CD4-positive, alpha-beta memory T cell (primary cell): ENCODE data around the gene ARF1. TPM values are rescaled to one million over a fixed set of nuclear protein-coding genes. Genes with fewer than 3 reads are reported as not detected.

Experiments
- CTCF ChIA-PET: fragments of 350-600 bp; sonication (Branson Sonifier 250); formaldehyde crosslinking; loops from one replicate; lab custom pipeline; 2021; ENCODE audit warnings: inconsistent platforms; ENCODE audit not compliant: partially characterized antibody; lab: Charles Lee
- POLR2A ChIA-PET: fragments of 350-600 bp; sonication (Branson Sonifier 250); formaldehyde crosslinking; loops from one replicate; lab custom pipeline; 2021; ENCODE audit not compliant: partially characterized antibody; lab: Charles Lee
- DNase-seq, 5 donors: peaks; one replicate each; pipeline versions ENCODE4 v3.0.0 to v3.0.0-alpha.2; 2020 to 2022; ENCODE audit warnings: mixed read lengths in 1 of 5
- H3K27ac ChIP-seq: one replicate; pipeline ENCODE4 v1.7.0; 2013; ENCODE audit warnings: low read depth, low read length
- H3K27me3 ChIP-seq: 2 replicates; pipeline ENCODE4 v1.7.0; 2013; ENCODE audit warnings: mild to moderate bottlenecking, low read length, moderate library complexity; ENCODE audit not compliant: insufficient read depth
- H3K36me3 ChIP-seq: 2 replicates; pipeline ENCODE4 v1.7.0; 2013; ENCODE audit warnings: mild to moderate bottlenecking, low read length, moderate library complexity; ENCODE audit not compliant: insufficient read depth
- H3K4me1 ChIP-seq: 2 replicates; pipeline ENCODE4 v1.7.0; 2013; ENCODE audit warnings: mild to moderate bottlenecking, low read length, moderate library complexity; ENCODE audit not compliant: insufficient read depth
- H3K4me3 ChIP-seq, 2 donors: one replicate each; pipeline ENCODE4 v1.7.0; 2013; ENCODE audit warnings: low read length in 2 of 2, mild to moderate bottlenecking in 1 of 2
- H3K9me3 ChIP-seq, 2 donors: one replicate each; pipeline ENCODE4 v1.7.0; 2013; ENCODE audit warnings: low read length in 2 of 2, control low read depth in 1 of 2; ENCODE audit not compliant: control insufficient read depth in 1 of 2
- H3K27ac Mint-ChIP-seq, 7 donors: one replicate each; pipeline ENCODE4 v1.8.0; 2020 to 2021; ENCODE audit warnings: mixed read lengths in 7 of 7, mild to moderate bottlenecking in 6 of 7, inconsistent platforms in 3 of 7, moderate library complexity in 3 of 7
- H3K27me3 Mint-ChIP-seq, 2 donors: one replicate each; pipeline ENCODE4 v1.8.0; 2020 to 2021; ENCODE audit warnings: mixed read lengths in 2 of 2
- H3K36me3 Mint-ChIP-seq, 2 donors: one replicate each; pipeline ENCODE4 v1.8.0; 2020 to 2021; ENCODE audit warnings: mixed read lengths in 2 of 2, inconsistent platforms in 1 of 2, mild to moderate bottlenecking in 1 of 2
- H3K4me1 Mint-ChIP-seq, 4 donors: one replicate each; pipeline ENCODE4 v1.8.0; 2020 to 2021; ENCODE audit warnings: mixed read lengths in 4 of 4, mild to moderate bottlenecking in 1 of 4
- H3K4me3 Mint-ChIP-seq, 8 donors: one replicate each; pipeline ENCODE4 v1.8.0; 2020 to 2021; ENCODE audit warnings: mixed read lengths in 8 of 8, mild to moderate bottlenecking in 7 of 8, moderate library complexity in 6 of 8, inconsistent platforms in 3 of 8
- H3K9me3 Mint-ChIP-seq, 8 donors: one replicate each; pipeline ENCODE4 v1.8.0; 2020 to 2021; ENCODE audit warnings: mixed read lengths in 8 of 8, mild to moderate bottlenecking in 5 of 8, inconsistent platforms in 3 of 8, moderate library complexity in 1 of 8
- intact Hi-C: fragments of 100-400 bp; cut with micrococcal nuclease; formaldehyde crosslinking; loops from one replicate; pipeline ENCODE4 v1.15.1; 2023
- polyA plus RNA-seq, 2 donors: library from polyadenylated mRNA; unstranded; fragments of 300-500 nt; fragmentation: Illumina TruSeq; gene quantifications; one replicate each; pipeline ENCODE4 v1.2.3, GENCODE V29; 2021
- total RNA-seq, 2 experiments: library from RNA; stranded (reverse); gene quantifications; one replicate each; pipeline ENCODE4 v1.2.3, GENCODE V29; 2021

The ARF1 gene
- total and polyA plus RNA-seq, 4 experiments from 2014 or later = 265 to 600 (median 382) TPM

GRCh38 chr1:228143480-228144192 is 61.1 kb downstream of the ARF1 start:
- Histone ChIP-seq H3K27ac (no peak overlapping the region), H3K27me3 (no peaks in the 10 kb centered on the region), H3K4me1 (peaks cover 52% of the 10 kb centered on the region), H3K36me3 (peaks cover 35% of the 10 kb centered on the region), H3K4me3 (no peak overlapping the region), H3K9me3 (no peaks in the 10 kb centered on the region)
- peak overlapping the region; percentile 25 to 91 (median 74) for H3K27ac Mint-ChIP-seq
- H3K36me3 Mint-ChIP-seq = peaks cover 0 to 30% of the 10 kb centered on the region in 2 donors
- peak overlapping the region in 7 of 8 donors; percentile 43 to 97 (median 68) for H3K4me3 Mint-ChIP-seq
- no peaks in the 10 kb centered on the region for H3K27me3 Mint-ChIP-seq
- intact Hi-C loops = no loop called here
- DNase-seq = no peak
- H3K4me1 Mint-ChIP-seq = peaks cover 14 to 52% (median 35%) of the 10 kb centered on the region in 4 donors
- CTCF ChIA-PET = interaction anchor here (1.3 kb wide), 2 partner anchors 22 kb away, joined by 5 to 6 read pairs; partner anchors contain the start of gene IBA57
- no peaks in the 10 kb centered on the region for H3K9me3 Mint-ChIP-seq
- POLR2A ChIA-PET = interaction anchor here (0.6 to 5.3 kb wide), 5 partner anchors 8 to 63 kb away, joined by 3 to 127 read pairs (median 4); partner anchors contain the start of gene IBA57

DNA sequence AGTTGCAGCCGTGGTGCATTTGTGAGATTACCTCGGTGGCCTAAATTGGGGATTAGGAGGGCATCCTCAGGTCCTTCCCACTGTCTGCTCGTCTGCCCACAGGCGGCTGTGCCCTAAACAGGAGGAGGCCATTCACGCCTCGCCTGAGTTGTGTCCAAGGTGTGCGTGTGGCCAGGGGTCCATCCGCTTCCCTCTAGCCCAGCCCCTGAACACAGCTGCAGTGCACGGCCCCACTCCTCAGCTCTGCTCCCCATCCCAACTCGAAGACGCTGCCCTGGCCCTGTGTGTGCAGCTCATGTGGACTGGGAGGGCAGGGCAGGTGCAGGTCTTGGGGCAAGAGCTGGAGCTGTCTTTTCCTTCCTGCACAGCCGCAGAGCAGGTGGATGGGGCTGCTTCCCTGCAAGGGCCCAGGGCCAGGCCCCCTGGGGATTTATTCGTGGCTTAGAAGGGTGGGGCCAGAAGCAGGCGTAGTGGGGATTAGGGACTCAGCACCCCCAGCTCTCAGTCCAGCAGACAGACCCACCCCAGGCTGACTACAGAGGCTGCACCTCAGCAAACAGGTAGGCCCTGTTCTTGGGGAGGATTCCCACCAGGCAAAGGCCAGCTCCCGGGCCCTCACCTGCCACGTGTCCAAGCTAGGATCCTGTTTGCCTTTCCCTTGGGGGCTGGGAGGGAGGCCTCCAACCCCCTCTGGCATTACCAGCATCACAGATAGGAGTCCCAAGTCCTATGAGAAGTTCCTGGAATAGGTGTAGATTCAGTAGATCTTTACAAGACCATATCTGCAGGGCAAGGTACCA is 61.9 kb downstream of the ARF1 start:
- ChIA-PET CTCF (interaction anchor here (1.3 kb wide), 1 partner anchor 22 kb away, joined by 5 read pairs; the partner anchor contains the start of gene IBA57), POLR2A (interaction anchor here (0.9 to 1.2 kb wide), 2 partner anchors 8 to 21 kb away, joined by 3 to 7 read pairs; partner anchors contain the start of gene IBA57)
- H3K4me3 ChIP-seq = no peak overlapping the region
- Mint-ChIP-seq H3K27ac (peak overlapping the region in 4 of 7 donors; percentile 57 to 91 (median 76)), H3K27me3 (no peaks in the 10 kb centered on the region), H3K4me1 (peaks cover 14 to 52% (median 35%) of the 10 kb centered on the region in 4 donors), H3K4me3 (peak overlapping the region in 2 of 8 donors; percentile 67 to 97), H3K9me3 (no peaks in the 10 kb centered on the region), H3K36me3 (peaks cover 0 to 30% of the 10 kb centered on the region in 2 donors)
- intact Hi-C loops = no loop called here
- no peaks in the 10 kb centered on the region for H3K27me3 ChIP-seq
- H3K9me3 ChIP-seq = no peaks in the 10 kb centered on the region
- peaks cover 40% of the 10 kb centered on the region for H3K36me3 ChIP-seq
- H3K27ac ChIP-seq = no peak overlapping the region
- H3K4me1 ChIP-seq = peaks cover 49% of the 10 kb centered on the region
- DNase-seq = no peak

DNA sequence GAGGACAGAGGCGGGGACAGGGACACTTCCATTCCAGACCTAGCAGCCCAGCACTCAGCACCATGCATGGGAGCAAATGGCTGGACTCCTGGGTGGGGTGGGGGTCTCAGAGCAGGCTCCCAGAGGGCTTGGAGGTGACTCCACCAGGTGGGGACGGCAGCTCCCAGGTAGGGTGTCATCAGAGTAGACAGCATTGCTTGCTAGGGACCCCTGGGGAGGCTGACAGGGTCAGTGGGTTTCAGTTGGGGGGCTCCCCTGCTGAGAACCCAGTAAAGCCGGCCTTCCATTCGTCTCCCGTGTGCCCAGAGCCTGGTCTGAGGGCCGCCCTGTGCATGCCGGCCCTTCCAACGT is 62.5 kb downstream of the ARF1 start:
- DNase-seq = no peak
- Mint-ChIP-seq H3K36me3 (peaks cover 0 to 27% of the 10 kb centered on the region in 2 donors), H3K27ac (no peak overlapping the region), H3K4me3 (no peak overlapping the region), H3K4me1 (peaks cover 14 to 46% (median 32%) of the 10 kb centered on the region in 4 donors), H3K9me3 (no peaks in the 10 kb centered on the region), H3K27me3 (no peaks in the 10 kb centered on the region)
- ChIA-PET POLR2A (interaction anchor here (1.2 kb wide), 1 partner anchor 20 kb away, joined by 7 read pairs; the partner anchor contains the start of gene IBA57), CTCF (interaction anchor here (1.3 kb wide), 1 partner anchor 21 kb away, joined by 5 read pairs; the partner anchor contains the start of gene IBA57)
- intact Hi-C loops = no loop called here
- Histone ChIP-seq H3K27ac (no peak overlapping the region), H3K4me3 (no peak overlapping the region), H3K4me1 (peaks cover 48% of the 10 kb centered on the region), H3K36me3 (peaks cover 40% of the 10 kb centered on the region), H3K27me3 (no peaks in the 10 kb centered on the region), H3K9me3 (no peaks in the 10 kb centered on the region)

DNA sequence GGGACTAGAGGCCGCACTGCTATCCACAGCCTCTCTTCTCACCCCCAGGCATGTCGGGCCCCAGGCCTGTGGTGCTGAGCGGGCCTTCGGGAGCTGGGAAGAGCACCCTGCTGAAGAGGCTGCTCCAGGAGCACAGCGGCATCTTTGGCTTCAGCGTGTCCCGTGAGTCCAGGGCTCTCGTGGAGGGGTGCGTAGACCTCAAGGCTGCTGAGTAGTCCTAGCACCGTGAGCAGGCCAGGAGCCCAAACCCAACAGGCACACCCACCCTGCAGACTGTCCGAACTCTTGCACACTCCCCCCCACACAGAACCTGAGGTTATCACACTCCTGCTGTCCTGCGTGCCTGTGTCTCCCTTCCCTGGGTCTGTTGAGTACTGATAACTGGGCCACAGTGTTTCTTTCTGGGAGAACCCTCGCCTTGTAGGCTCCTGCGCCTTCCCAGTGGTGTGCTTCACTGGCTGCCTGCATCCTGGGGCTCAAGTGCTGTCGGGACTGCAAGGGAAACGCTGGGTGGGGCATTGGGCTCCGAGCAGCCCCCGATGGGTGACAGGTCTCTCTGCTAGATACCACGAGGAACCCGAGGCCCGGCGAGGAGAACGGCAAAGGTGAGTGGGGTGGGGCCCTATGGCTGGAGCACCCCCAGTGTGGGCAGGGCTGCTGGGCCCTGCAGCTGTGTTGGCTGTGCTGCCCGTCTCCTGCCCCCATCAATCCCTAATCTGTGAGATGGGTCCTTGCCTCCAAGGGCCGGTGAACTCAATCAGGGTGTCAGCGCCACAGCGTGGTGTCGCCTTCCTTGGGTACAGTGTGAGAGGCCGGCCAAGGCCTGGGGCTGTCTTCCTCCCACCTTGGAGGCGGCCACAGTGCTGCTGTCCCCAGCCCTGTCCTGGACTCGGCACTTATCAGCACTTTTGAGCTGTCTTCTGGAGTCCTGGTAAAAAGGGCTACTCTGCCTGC is 63.2 kb downstream of the ARF1 start:
- Histone ChIP-seq H3K9me3 (no peaks in the 10 kb centered on the region), H3K4me1 (peaks cover 48% of the 10 kb centered on the region), H3K27ac (no peak overlapping the region), H3K4me3 (no peak overlapping the region), H3K36me3 (peaks cover 40% of the 10 kb centered on the region), H3K27me3 (no peaks in the 10 kb centered on the region)
- peaks cover 14 to 46% (median 29%) of the 10 kb centered on the region in 4 donors for H3K4me1 Mint-ChIP-seq
- CTCF ChIA-PET = no interaction called here
- no peaks in the 10 kb centered on the region for H3K9me3 Mint-ChIP-seq
- H3K36me3 Mint-ChIP-seq = peaks cover 0 to 23% of the 10 kb centered on the region in 2 donors
- DNase-seq = no peak
- peak overlapping the region in 1 of 8 donors; percentile 29 for H3K4me3 Mint-ChIP-seq
- no peaks in the 10 kb centered on the region for H3K27me3 Mint-ChIP-seq
- POLR2A ChIA-PET = interaction anchor here (1.2 kb wide), 1 partner anchor 20 kb away, joined by 7 read pairs; the partner anchor contains the start of gene IBA57
- no peak overlapping the region for H3K27ac Mint-ChIP-seq
- intact Hi-C loops = no loop called here

DNA sequence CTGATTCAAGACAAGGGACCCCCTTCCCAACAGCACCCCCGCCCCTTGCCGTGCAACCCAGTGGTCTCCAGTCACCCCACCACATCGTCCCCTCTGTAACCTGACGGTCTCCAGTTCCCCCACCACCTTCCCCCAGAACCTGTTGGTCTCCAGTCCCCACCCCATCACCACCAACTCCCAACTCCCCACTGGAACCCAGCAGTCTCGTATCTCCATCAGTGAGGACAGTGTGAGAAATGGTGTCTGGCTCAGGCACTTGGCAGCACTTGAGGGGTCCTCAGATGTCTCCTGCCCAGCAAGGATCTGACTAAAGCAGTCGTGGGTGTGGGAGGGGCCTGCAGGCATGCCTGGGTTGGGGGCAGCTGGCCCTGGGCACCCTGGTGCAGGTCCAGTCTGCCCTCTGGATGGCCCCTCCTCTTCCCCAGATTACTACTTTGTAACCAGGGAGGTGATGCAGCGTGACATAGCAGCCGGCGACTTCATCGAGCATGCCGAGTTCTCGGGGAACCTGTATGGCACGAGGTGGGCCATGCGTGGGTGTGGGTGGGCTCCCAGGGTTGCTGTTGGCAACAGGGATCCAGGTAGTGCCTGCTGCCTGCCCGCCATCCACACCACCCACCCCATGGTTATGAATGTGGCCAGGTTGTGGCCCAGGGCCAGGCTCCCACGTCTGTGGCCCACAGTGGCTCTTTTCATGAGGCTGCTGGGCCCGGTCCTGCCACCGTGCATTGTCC is 64.1 kb downstream of the ARF1 start:
- Histone ChIP-seq H3K36me3 (peaks cover 40% of the 10 kb centered on the region), H3K27ac (no peak overlapping the region), H3K27me3 (no peaks in the 10 kb centered on the region), H3K4me3 (no peak overlapping the region), H3K4me1 (peaks cover 40% of the 10 kb centered on the region), H3K9me3 (no peaks in the 10 kb centered on the region)
- Mint-ChIP-seq H3K27ac (no peak overlapping the region), H3K36me3 (peaks cover 0 to 16% of the 10 kb centered on the region in 2 donors), H3K4me1 (peaks cover 13 to 38% (median 25%) of the 10 kb centered on the region in 4 donors), H3K4me3 (peak overlapping the region in 1 of 8 donors; percentile 29), H3K9me3 (no peaks in the 10 kb centered on the region), H3K27me3 (no peaks in the 10 kb centered on the region)
- intact Hi-C loops = no loop called here
- POLR2A ChIA-PET = no interaction called here
- CTCF ChIA-PET = interaction anchor here (0.6 kb wide), 1 partner anchor 21 kb away, joined by 3 read pairs; no protein-coding TSS in a partner anchor
- DNase-seq = no peak

- POLR2A ChIA-PET = interaction anchor here (2.0 kb wide), 1 partner anchor 18 kb away, joined by 7 read pairs; no protein-coding TSS in a partner anchor
- H3K9me3 ChIP-seq = no peaks in the 10 kb centered on the region
- H3K4me3 Mint-ChIP-seq = no peak overlapping the region
- intact Hi-C loops = no loop called here
- H3K4me1 Mint-ChIP-seq = peaks cover 13 to 32% (median 21%) of the 10 kb centered on the region in 4 donors
- DNase-seq = no peak
- H3K36me3 Mint-ChIP-seq = peaks cover 0 to 16% of the 10 kb centered on the region in 2 donors
- H3K9me3 Mint-ChIP-seq = no peaks in the 10 kb centered on the region
- H3K4me1 ChIP-seq = peaks cover 34% of the 10 kb centered on the region
- CTCF ChIA-PET = interaction anchor here (0.6 kb wide), 1 partner anchor 20 kb away, joined by 3 read pairs; no protein-coding TSS in a partner anchor
- H3K27me3 Mint-ChIP-seq = no peaks in the 10 kb centered on the region
- H3K27ac Mint-ChIP-seq = peak overlapping the region in 2 of 7 donors; percentile 2 to 10
- no peak overlapping the region for H3K27ac ChIP-seq
- no peaks in the 10 kb centered on the region for H3K27me3 ChIP-seq
- peaks cover 40% of the 10 kb centered on the region for H3K36me3 ChIP-seq
- H3K4me3 ChIP-seq = no peak overlapping the region
Measured at GRCh38 chr1:228147151-228147693, 64.7 kb downstream of the ARF1 start.
